Progenitor cell of endocrine pancreas (in vitro differentiated cells): ENCODE measurements around the gene ARV1. TPM values are rescaled to one million over a fixed set of nuclear protein-coding genes. Genes with fewer than 3 reads are reported as not detected.
"Not testable (repeated sequence)": the region's sequence is repeated elsewhere in the genome, so short reads cannot be mapped to it uniquely, and the experiment has no call there.

Experiments
- DNase-seq: peaks from one replicate; pipeline ENCODE4 v3.0.0; 2021; ENCODE audit warnings: low spot score; ENCODE audit not compliant: unreplicated experiment
- H3K27ac Mint-ChIP-seq: 2 replicates; pipeline ENCODE4 v1.8.0; 2021; ENCODE audit warnings: mild to moderate bottlenecking, moderate library complexity, mixed read lengths
- H3K27me3 Mint-ChIP-seq: 2 replicates; pipeline ENCODE4 v1.8.0; 2021; ENCODE audit warnings: mixed read lengths
- H3K36me3 Mint-ChIP-seq: 2 replicates; pipeline ENCODE4 v1.8.0; 2022; ENCODE audit warnings: mixed read lengths; ENCODE audit not compliant: insufficient read depth
- H3K4me1 Mint-ChIP-seq: 2 replicates; pipeline ENCODE4 v1.8.0; 2021; ENCODE audit warnings: low read depth, mixed read lengths
- H3K4me3 Mint-ChIP-seq: 2 replicates; pipeline ENCODE4 v1.8.0; 2021; ENCODE audit warnings: low read depth, mild to moderate bottlenecking, moderate library complexity, mixed read lengths
- H3K9me3 Mint-ChIP-seq: 2 replicates; pipeline ENCODE4 v1.8.0; 2021; ENCODE audit warnings: low read depth, mixed read lengths
- CTCF ChIP-seq: fragments of 200-600 bp; sonication (generic); IDR thresholded peaks from one replicate; pipeline ENCODE4 v1.5.0; 2021; ENCODE audit warnings: antibody characterized with exemption, mild to moderate bottlenecking; ENCODE audit not compliant: unreplicated experiment
- total RNA-seq: library from RNA; stranded (reverse); gene quantifications from 2 replicates; pipeline ENCODE4 v1.2.1, GENCODE V29; 2021

Gene ARV1
- total RNA-seq, 1 donor from 2014 or later: 14.4 TPM

- no peaks in the 10 kb centered on the region for H3K27me3 Mint-ChIP-seq
- no peak for DNase-seq
- no peak overlapping the region for H3K4me3 Mint-ChIP-seq
- H3K9me3 Mint-ChIP-seq: no peaks in the 10 kb centered on the region
- peaks cover 37% of the 10 kb centered on the region for H3K4me1 Mint-ChIP-seq
- no peaks in the 10 kb centered on the region for H3K36me3 Mint-ChIP-seq
- no peak for TF ChIP-seq CTCF
- H3K27ac Mint-ChIP-seq: no peak overlapping the region
These were observed 1.1 kb downstream of the ARV1 start for GRCh38 chr1:230979952-230980351.

GRCh38 chr1:230982696-230983095 is 3.8 kb downstream of the ARV1 start:
- Mint-ChIP-seq H3K27ac (no peak overlapping the region), H3K4me1 (peaks cover 36% of the 10 kb centered on the region), H3K36me3 (peaks cover 2% of the 10 kb centered on the region), H3K9me3 (no peaks in the 10 kb centered on the region), H3K27me3 (no peaks in the 10 kb centered on the region), H3K4me3 (no peak overlapping the region)
- no peak for DNase-seq
- TF ChIP-seq CTCF: no peak

- Mint-ChIP-seq H3K9me3 (no peaks in the 10 kb centered on the region), H3K36me3 (peaks cover 2% of the 10 kb centered on the region), H3K4me1 (peaks cover 34% of the 10 kb centered on the region), H3K27ac (peak overlapping the region; percentile 82), H3K4me3 (no peak overlapping the region), H3K27me3 (no peaks in the 10 kb centered on the region)
- DNase-seq: no peak
- no peak for TF ChIP-seq CTCF
These were observed 4.9 kb downstream of the ARV1 start for GRCh38 chr1:230983811-230984210.

GRCh38 chr1:230984622-230985515 is 6.0 kb downstream of the ARV1 start:
- DNase-seq, H3K27me3 Mint-ChIP-seq, H3K9me3 Mint-ChIP-seq, H3K36me3 Mint-ChIP-seq: not testable (repeated sequence)
- Mint-ChIP-seq H3K27ac (peak overlapping the region; percentile 82), H3K4me1 (peaks cover 25% of the 10 kb centered on the region), H3K4me3 (peak overlapping the region; percentile 25)

- Mint-ChIP-seq H3K4me3 (no peak overlapping the region), H3K9me3 (no peaks in the 10 kb centered on the region), H3K27ac (no peak overlapping the region), H3K4me1 (peaks cover 21% of the 10 kb centered on the region), H3K36me3 (peaks cover 3% of the 10 kb centered on the region), H3K27me3 (no peaks in the 10 kb centered on the region)
- no peak for DNase-seq
- TF ChIP-seq CTCF: no peak
These were observed 6.8 kb downstream of the ARV1 start for GRCh38 chr1:230985711-230986110.

GRCh38 chr1:230986976-230987375 is 8.1 kb downstream of the ARV1 start:
- peaks cover 9% of the 10 kb centered on the region for H3K36me3 Mint-ChIP-seq
- DNase-seq: no peak
- no peaks in the 10 kb centered on the region for H3K27me3 Mint-ChIP-seq
- H3K27ac Mint-ChIP-seq: peak overlapping the region; percentile 30
- no peak overlapping the region for H3K4me3 Mint-ChIP-seq
- no peak for TF ChIP-seq CTCF
- peaks cover 27% of the 10 kb centered on the region for H3K4me1 Mint-ChIP-seq
- no peaks in the 10 kb centered on the region for H3K9me3 Mint-ChIP-seq
